Measurements from ENCODE around the gene CES4A.
"Not testable (repeated sequence)": the region's sequence is repeated elsewhere in the genome, so short reads cannot be mapped to it uniquely, and the experiment has no call there.

Gene CES4A

DNA sequence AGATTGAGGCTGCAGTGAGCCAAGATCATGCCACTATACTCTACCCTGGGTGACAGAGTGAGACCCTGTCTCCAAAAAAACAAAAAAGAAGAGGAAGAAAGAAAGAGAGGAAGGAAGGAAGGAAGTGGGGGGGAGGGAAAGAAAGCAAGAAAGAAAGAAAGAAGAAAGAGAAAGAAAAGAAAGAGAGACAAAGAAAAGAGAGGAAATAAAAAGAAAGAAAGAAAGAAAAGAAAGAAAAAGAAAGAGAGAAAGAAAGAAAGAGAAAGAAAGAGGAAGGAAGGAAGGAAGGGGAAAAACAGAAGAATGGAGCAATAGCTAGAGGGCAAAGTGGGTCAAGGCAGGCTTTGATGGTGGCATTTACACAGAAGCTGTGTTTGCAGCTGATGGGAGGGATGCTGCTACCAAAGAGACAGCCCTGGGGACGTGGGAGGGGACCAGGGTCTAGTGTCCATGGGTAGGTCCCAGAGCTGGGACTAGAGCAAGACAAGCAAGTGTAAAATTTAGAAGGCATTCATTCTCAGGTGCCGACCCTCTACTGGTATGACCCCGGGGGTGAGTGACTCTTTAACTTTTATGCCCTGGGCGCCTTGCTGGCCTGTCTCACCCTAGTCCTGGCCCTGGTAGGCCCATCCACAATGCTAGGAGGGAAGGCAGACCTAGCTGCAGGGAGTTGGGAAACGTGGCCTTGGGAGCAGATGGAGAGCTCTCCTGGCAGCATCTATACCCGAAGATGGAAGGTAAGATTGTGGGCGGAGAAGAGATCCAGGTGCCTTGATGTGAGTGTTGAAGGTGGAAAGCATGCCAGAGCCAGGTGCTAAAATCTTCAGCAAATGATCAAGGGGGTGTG lies 29.3 kb upstream of the CES4A start:
- FAIRE-seq = no peak

GRCh38 chr16:66959704-66960161 lies 28.7 kb upstream of the CES4A start:
- FAIRE-seq = no peak

DNA sequence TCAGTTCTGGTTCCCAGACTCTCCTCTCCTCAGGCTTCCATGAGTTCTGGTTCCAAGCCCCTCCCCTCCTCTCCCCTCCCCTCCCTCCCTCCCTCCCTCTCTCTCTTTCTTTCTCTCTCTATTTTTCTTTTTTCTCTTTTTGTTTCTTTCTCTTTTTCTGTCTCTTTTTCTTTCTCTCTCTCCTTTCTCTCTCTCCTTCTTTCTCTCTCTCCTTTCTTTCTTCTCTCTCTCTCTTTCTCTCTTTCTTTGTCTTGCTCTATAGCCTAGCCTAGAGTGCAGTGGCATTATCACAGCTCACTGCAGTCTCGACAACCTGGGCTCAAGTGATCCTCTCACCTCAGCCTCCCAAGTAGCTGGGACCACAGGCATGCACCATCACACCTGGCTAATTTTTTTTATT lies 28.1 kb upstream of the CES4A start:
- FAIRE-seq = no peak

DNA sequence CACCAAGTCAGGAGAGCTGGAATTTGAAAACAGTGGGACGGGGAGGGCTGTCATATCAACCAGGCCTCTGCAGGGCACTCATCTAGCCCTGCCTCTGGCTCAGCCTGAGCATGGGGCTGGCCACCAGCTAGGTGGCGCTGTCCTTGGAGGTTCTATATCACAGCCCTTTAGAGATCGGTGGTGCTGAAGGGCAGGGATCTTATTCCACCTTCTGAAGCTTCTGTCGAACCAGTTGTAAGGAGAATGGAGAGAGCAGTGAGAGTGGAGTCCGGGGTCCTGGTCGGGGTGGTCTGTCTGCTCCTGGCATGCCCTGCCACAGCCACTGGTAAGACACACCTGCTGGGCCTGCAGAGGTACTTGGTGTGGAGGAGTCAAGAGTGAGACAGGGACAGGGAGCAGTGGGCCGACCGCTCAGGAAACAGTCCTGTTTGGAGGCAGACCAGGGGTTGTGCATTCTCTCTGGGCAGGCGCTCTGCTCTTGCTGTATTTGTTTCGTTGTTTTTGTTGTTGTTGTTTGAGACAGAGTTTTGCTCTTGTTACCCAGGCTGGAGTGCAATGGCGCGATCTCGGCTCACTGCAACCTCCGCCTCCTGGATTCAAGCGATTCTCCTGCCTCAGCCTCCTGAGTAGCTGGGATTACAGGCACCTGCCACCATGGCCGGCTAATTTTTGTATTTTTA lies 27.2 kb upstream of the CES4A start, which contains the start of gene CES3:
TSS of gene CES3 (plus strand) at position 202 of the 680 bp plus-strand sequence. CDS start at position 244, 42 bp downstream.
- FAIRE-seq = peak; percentile 84

GRCh38 chr16:66961914-66962313 lies 26.5 kb upstream of the CES4A start:
- no peak for FAIRE-seq

DNA sequence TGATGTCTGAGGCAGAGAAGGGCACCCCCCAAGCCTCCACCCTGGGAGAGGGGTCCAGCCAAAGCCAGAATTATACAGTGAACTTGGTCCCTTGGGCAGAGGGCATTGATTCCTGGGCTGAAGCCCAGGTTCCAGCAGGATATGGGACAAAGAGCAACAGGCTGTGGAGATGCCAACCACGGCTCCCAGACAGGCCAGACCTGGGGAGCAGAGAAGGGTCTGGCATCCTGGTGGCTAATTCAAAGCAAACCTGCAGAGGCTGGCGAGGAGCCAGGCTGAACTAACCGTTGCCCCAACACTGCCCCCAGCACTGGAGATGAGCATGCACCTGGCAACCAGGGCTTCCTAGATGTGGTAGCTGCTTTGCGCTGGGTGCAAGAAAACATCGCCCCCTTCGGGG lies 24.3 kb upstream of the CES4A start:
- FAIRE-seq = no peak

- FAIRE-seq = no peak
Observed at GRCh38 chr16:66968847-66969246, 19.5 kb upstream of the CES4A start.

DNA sequence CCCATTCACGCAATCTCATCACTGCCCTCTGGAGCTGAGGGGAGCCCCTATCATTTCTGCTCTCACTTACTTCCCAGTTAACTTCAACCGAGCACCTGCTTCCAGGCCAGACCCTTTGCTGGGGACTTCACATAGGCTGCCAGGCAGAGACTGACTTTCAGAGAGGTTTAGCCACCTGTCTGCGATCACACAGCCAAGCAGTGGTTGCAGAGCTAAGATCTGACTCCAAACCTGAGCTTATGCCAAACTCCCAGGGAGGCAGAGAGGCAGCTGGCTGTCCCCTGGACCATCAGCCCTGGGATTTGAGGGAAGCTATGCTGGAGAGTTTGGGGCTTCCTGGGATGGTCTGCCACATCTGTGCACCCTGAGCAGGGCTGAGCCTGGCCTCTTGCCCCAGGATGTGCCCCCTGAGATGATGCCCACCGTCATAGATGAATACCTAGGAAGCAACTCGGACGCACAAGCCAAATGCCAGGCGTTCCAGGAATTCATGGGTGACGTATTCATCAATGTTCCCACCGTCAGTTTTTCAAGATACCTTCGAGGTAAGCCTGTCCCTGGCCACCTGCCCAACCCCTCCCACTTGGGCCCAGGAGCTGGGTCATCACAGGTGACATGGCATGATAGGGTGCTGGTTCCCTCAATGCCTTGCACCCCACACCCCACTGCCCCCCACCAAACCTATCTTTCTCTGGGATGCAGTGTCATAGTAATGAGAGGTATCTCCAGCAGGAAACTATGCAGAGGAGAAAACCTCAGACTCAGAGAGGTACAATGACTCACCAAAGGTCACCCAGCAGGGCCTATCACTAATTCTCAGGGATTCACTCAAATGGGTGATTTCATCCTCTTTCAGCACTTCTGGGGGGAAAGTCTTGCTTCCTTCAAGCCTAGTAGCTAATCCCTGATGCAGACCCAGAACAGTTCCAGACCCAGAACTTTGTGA lies 17.3 kb upstream of the CES4A start:
- no peak for FAIRE-seq

- FAIRE-seq = no peak
Observed at GRCh38 chr16:66972983-66973382, 15.4 kb upstream of the CES4A start.

GRCh38 chr16:66973716-66974115 lies 14.7 kb upstream of the CES4A start:
- FAIRE-seq = no peak

GRCh38 chr16:66974156-66974931 lies 14.0 kb upstream of the CES4A start:
- not testable (repeated sequence) for FAIRE-seq

GRCh38 chr16:66974932-66975246 lies 13.5 kb upstream of the CES4A start:
- not testable (repeated sequence) for FAIRE-seq

DNA sequence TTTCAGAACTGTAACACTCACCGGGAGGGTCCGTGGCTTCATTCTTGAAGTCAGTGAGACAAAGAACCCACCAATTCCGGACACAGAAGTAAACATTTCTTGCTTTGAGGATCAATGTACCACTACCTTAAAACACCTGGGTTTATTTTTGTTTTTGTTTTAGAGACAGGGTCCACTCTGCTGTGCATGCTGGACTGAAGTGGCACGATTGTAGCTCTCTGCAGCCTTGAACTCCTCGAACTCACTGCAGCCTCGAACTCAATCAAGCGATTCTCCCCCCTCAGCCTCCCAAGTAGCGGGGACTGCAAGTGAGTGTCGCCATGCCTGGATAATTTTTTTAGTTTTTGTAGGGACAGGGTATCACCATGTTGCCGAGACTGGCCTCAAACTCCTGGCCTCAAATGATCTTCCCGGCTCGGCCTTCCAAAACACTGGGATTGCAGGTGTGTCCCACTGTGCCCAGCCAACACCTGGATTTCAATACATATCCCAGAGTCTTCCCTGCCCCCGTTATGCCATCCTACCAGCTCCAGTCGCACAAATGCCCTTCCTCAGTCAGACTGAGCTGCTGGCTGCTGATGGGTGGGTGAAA lies 13.0 kb upstream of the CES4A start:
- no peak for FAIRE-seq

- FAIRE-seq = no peak
Observed at GRCh38 chr16:66976746-66977145, 11.6 kb upstream of the CES4A start.

DNA sequence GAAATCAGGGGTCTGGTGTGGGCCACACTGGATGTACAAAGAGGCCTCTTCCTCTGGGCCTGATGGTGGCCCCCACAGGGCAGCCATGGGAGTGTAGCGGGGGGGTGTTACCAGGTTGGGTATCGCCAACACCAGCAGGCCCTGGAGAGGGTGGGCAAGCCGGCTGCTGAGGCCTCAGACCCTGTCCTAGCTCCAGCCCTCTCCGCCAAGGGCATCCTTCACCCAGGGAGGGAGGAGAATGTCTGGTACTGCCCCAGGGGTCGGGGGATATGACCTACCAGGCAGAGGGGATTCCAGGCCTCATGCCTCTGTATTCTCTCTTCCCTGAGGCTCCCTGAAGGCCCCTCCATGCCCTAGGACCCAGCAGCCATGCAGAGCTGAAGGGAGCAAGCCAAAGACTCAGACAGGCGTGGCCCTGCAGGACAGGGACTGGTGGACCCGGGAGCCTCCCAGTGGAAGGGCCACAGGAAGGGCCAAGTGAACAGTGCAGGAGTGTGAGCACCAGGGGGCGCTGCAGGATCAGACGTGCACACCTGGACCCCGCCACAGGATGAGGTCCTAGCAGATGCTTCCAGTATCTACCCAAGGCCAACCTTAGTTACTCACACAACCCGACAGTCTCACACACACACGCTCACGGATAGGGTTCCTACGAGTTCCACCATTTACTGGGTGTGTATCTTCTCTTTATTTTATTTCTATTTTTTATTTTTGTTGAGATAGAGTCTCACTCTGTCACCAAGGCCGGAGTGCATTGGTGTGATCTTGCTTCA lies 10.9 kb upstream of the CES4A start:
- FAIRE-seq = no peak

- FAIRE-seq = no peak
Observed at GRCh38 chr16:66979011-66979717, 9.2 kb upstream of the CES4A start.

DNA sequence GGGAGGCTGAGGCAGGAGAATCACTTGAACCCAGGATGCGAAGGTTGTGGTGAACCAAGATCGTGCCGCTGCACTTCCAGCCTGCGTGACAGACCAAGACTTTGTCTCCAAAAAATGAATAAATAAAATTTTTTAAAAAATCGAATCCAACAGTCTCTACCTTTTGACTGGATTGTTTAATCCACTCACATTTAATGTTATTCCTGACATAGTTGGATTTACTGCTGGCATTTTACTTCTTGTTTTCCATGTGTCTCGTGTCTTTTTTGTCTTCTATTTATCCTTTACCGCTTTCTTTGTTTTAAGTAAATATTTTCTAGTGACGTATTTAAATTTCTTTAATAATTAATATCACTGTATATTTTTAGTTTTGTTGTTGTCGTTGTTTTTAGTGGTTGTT lies 5.4 kb upstream of the CES4A start:
- no peak for FAIRE-seq

GRCh38 chr16:66984892-66985311 lies 3.5 kb upstream of the CES4A start:
- FAIRE-seq = no peak

DNA sequence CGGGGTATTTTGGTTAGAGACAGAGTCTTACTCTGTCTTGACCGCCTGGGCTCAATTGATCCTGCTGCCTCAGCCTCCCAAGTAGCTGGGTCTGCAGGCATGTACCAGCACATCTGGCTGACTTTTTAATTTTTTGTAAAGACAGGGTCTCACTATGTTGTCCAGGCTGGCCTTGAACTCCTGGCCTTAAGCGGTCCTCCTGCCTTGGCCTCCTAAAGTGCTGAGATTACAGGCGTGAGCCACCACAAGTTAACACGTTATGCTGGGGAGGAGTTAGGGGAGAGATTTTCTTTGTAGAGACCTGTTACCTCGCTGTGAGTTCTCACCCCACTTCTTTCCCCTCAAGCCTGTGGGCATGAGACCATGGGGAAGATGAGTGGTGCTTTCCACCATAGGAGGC lies 1.8 kb upstream of the CES4A start:
- FAIRE-seq = no peak

DNA sequence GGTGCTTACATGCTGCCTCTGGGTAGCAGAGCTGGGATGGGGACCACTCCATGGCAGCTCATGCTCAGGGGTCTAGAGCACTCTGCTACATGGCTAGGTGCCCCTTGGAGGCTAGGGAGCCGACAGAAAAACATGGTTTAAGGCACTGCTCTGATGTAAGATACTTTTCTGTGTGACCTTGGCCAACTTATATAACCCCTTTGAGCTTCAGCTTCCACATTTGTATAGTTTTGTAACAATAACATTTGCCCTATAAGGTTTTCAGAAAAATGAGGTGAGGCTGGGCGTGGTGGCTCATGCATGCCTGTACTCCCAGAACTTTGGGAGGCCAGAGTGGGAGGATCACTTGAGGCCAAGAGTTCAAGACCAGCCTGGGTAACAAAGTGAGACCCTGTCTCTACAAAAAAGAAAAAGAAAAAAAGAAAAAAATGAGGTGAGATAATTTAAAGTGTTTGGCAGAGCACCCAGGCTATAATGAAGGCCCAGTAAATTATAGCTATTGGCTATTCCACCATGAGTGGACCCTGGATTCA lies 3.2 kb downstream of the CES4A start:
- no peak for FAIRE-seq

Data from G401.6 (cell line).